ENCODE measurements around the gene CRY1. TPM values are rescaled to one million over a fixed set of nuclear protein-coding genes. Genes with fewer than 3 reads are reported as not detected.

The CRY1 gene
- total RNA-seq, 2 experiments from 2014 or later: 23.5 to 24.1 TPM

GRCh38 chr12:107106241-107107025, 13.1 kb upstream of the CRY1 start:
- ChIA-PET POLR2A (no interaction called here), CTCF (interaction anchor here (0.6 to 4.1 kb wide), 7 partner anchors 16 to 508 kb away, joined by 3 to 58 read pairs (median 4); no protein-coding TSS in a partner anchor)
- DNase-seq: no peak
- Mint-ChIP-seq H3K9me3 (no peaks in the 10 kb centered on the region), H3K27me3 (peaks cover 4% of the 10 kb centered on the region), H3K36me3 (no peaks in the 10 kb centered on the region), H3K4me1 (ENCODE audit: low read depth) (peaks cover 8% of the 10 kb centered on the region), H3K27ac (no peak overlapping the region), H3K4me3 (no peak overlapping the region)
- intact Hi-C loops (cut with micrococcal nuclease): no loop called here

DNA sequence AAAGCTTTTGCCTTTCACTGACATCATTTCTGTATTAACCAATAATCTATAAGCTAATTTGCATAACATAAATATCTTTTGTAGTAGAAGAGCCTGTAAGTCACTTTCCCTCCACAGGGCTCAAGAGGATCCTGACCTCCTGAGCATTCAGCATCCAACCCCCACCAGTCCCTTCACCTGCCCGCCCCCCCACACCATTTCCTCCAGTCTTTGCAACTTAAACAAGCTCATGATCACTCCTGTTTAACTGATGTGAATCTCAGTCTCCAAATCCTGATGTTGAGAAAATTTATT, 12.0 kb upstream of the CRY1 start:
- no peak for DNase-seq
- H3K4me3 Mint-ChIP-seq: no peak overlapping the region
- H3K4me1 Mint-ChIP-seq (ENCODE audit: low read depth): peaks cover 8% of the 10 kb centered on the region
- intact Hi-C loops (cut with micrococcal nuclease): no loop called here
- H3K36me3 Mint-ChIP-seq: no peaks in the 10 kb centered on the region
- H3K27me3 Mint-ChIP-seq: peaks cover 1% of the 10 kb centered on the region
- H3K9me3 Mint-ChIP-seq: no peaks in the 10 kb centered on the region
- CTCF ChIA-PET: interaction anchor here (0.7 to 4.1 kb wide), 22 partner anchors 10 to 718 kb away, joined by 3 to 58 read pairs (median 4); partner anchors contain the start of genes CRY1 and TMEM263
- no peak overlapping the region for H3K27ac Mint-ChIP-seq
- POLR2A ChIA-PET: interaction anchor here (0.8 kb wide), 1 partner anchor 11 kb away, joined by 3 read pairs; no protein-coding TSS in a partner anchor

GRCh38 chr12:107103516-107103915, 10.2 kb upstream of the CRY1 start:
- intact Hi-C loops (cut with micrococcal nuclease): no loop called here
- no peak overlapping the region for H3K4me3 Mint-ChIP-seq
- H3K36me3 Mint-ChIP-seq: no peaks in the 10 kb centered on the region
- DNase-seq: no peak
- no peak overlapping the region for H3K27ac Mint-ChIP-seq
- H3K27me3 Mint-ChIP-seq: peaks cover 5% of the 10 kb centered on the region
- no peaks in the 10 kb centered on the region for H3K9me3 Mint-ChIP-seq
- CTCF ChIA-PET: interaction anchor here (0.6 to 4.1 kb wide), 4 partner anchors 10 to 28 kb away, joined by 3 to 58 read pairs (median 8); no protein-coding TSS in a partner anchor
- H3K4me1 Mint-ChIP-seq (ENCODE audit: low read depth): peaks cover 8% of the 10 kb centered on the region
- POLR2A ChIA-PET: no interaction called here

DNA sequence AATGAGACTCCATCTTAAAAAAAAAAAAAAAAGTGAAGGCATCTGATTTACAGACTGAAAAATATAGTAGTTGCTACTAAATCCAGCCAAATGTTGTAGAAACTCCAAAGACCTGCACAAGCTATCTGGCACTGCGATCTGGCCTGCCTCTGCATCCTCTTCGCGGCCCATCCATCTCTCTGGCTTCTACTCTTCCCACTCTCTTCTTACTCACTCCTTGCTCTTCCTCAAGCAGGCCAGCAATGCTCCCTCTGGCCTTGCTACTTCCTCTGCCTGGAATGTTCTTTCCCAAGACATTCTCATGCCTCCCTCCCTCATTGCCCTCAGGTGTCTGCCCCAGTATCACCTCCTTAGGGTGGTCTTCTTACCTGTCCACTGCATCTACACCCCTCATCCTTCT, 9.7 kb upstream of the CRY1 start:
- intact Hi-C loops (cut with micrococcal nuclease): no loop called here
- POLR2A ChIA-PET: no interaction called here
- H3K27me3 Mint-ChIP-seq: peaks cover 5% of the 10 kb centered on the region

DNA sequence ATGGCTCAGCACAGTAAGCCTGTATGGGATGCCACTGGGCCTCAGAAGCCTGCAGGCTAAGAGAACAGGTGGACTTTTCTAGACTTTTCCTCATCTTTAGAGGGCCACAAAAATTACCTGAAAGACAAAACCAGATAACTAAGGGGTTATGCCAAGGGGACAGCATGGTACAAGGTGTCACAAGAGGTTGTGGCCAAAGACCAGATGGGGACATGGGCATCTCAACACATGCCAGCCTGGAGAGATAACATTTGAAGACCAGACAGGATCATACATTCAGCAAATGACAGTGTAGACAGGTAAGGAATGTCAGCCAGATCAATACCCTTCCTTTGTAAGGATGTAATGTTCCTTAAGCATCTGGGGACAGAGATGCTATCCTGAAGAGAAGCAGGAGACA, 8.9 kb upstream of the CRY1 start:
- no peak for DNase-seq
- Mint-ChIP-seq H3K36me3 (no peaks in the 10 kb centered on the region), H3K9me3 (no peaks in the 10 kb centered on the region), H3K4me3 (no peak overlapping the region), H3K27me3 (peaks cover 11% of the 10 kb centered on the region), H3K27ac (no peak overlapping the region), H3K4me1 (ENCODE audit: low read depth) (peaks cover 8% of the 10 kb centered on the region)
- POLR2A ChIA-PET: no interaction called here
- CTCF ChIA-PET: no interaction called here
- intact Hi-C loops (cut with micrococcal nuclease): no loop called here

More for the DNA sequence above, 9.7 kb upstream of the CRY1 start:
- no peak overlapping the region for H3K27ac Mint-ChIP-seq
- H3K36me3 Mint-ChIP-seq: no peaks in the 10 kb centered on the region
- CTCF ChIA-PET: interaction anchor here (0.6 to 4.1 kb wide), 2 partner anchors 13 to 23 kb away, joined by 3 to 58 read pairs; no protein-coding TSS in a partner anchor
- peaks cover 8% of the 10 kb centered on the region for H3K4me1 Mint-ChIP-seq (ENCODE audit: low read depth)
- H3K4me3 Mint-ChIP-seq: no peak overlapping the region
- no peaks in the 10 kb centered on the region for H3K9me3 Mint-ChIP-seq
- no peak for DNase-seq

- Mint-ChIP-seq H3K36me3 (no peaks in the 10 kb centered on the region), H3K9me3 (peaks cover 1% of the 10 kb centered on the region), H3K4me1 (ENCODE audit: low read depth) (peaks cover 8% of the 10 kb centered on the region), H3K4me3 (no peak overlapping the region), H3K27ac (no peak overlapping the region), H3K27me3 (peaks cover 12% of the 10 kb centered on the region)
- ChIA-PET CTCF (no interaction called here), POLR2A (no interaction called here)
- no peak for DNase-seq
- intact Hi-C loops (cut with micrococcal nuclease): no loop called here
Measured at GRCh38 chr12:107101651-107102050, 8.3 kb upstream of the CRY1 start.

- Mint-ChIP-seq H3K27me3 (peaks cover 12% of the 10 kb centered on the region), H3K36me3 (peaks cover 1% of the 10 kb centered on the region), H3K4me3 (no peak overlapping the region), H3K4me1 (ENCODE audit: low read depth) (peaks cover 4% of the 10 kb centered on the region), H3K9me3 (peaks cover 10% of the 10 kb centered on the region), H3K27ac (no peak overlapping the region)
- intact Hi-C loops (cut with micrococcal nuclease): loop anchor here (10.0 kb wide), 1 partner anchor 1765 kb away; the partner anchor contains the start of gene C12orf75
- CTCF ChIA-PET: interaction anchor here (1.3 to 1.4 kb wide), 2 partner anchors 31 to 116 kb away, joined by 3 to 4 read pairs; no protein-coding TSS in a partner anchor
- POLR2A ChIA-PET: no interaction called here
- DNase-seq: no peak
Measured at GRCh38 chr12:107099917-107100316, 6.6 kb upstream of the CRY1 start.

- no peak for DNase-seq
Measured at GRCh38 chr12:107096571-107096970, 3.2 kb upstream of the CRY1 start.

DNA sequence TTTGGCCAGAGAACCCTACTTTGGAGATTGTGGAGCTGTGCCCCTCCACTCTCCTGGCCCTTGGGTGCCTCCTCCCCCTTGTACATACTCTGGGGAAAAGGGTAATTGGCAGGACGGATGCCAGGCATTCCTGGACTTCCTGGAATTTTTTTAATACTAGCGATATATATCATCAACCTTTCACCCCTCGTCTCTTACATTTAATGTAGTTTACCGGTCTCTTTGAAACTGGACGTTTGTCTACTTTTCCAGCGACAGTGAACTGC, 767 bp upstream of the CRY1 start:
- intact Hi-C loops (cut with micrococcal nuclease): loop anchor here (5.0 to 10.0 kb wide), 5 partner anchors 193 to 1759 kb away; partner anchors contain the start of genes C12orf75, PRDM4, RIC8B and TCP11L2
- no peak overlapping the region for H3K27ac Mint-ChIP-seq
- POLR2A ChIA-PET: interaction anchor here (0.7 to 1.1 kb wide), 3 partner anchors 10 to 316 kb away, joined by 3 read pairs; no protein-coding TSS in a partner anchor

More at GRCh38 chr12:107096571-107096970, 3.2 kb upstream of the CRY1 start:
- H3K4me3 Mint-ChIP-seq: no peak overlapping the region
- peaks cover 7% of the 10 kb centered on the region for H3K4me1 Mint-ChIP-seq (ENCODE audit: low read depth)
- H3K9me3 Mint-ChIP-seq: peaks cover 10% of the 10 kb centered on the region
- ChIA-PET CTCF (no interaction called here), POLR2A (no interaction called here)
- no peak overlapping the region for H3K27ac Mint-ChIP-seq
- intact Hi-C loops (cut with micrococcal nuclease): loop anchor here (10.0 kb wide), 1 partner anchor 1762 kb away; the partner anchor contains the start of gene C12orf75
- H3K27me3 Mint-ChIP-seq: peaks cover 12% of the 10 kb centered on the region
- peaks cover 1% of the 10 kb centered on the region for H3K36me3 Mint-ChIP-seq

GRCh38 chr12:107092669-107093416, 506 bp downstream of the CRY1 start:
- intact Hi-C loops (cut with micrococcal nuclease): loop anchor here (1.0 to 10.0 kb wide), 15 partner anchors 11 to 1758 kb away; partner anchors contain the start of genes C12orf75, MTERF2, PRDM4 and PWP1
- H3K9me3 Mint-ChIP-seq: peaks cover 10% of the 10 kb centered on the region
- peaks cover 1% of the 10 kb centered on the region for H3K36me3 Mint-ChIP-seq
- DNase-seq: peak; percentile 84
- ChIA-PET POLR2A (no interaction called here), CTCF (interaction anchor here (0.7 to 6.3 kb wide), 8 partner anchors 12 to 518 kb away, joined by 3 to 58 read pairs (median 5); partner anchors contain the start of gene TMEM263)
- no peak overlapping the region for H3K4me3 Mint-ChIP-seq
- peaks cover 5% of the 10 kb centered on the region for H3K27me3 Mint-ChIP-seq
- no peak overlapping the region for H3K27ac Mint-ChIP-seq
- peaks cover 11% of the 10 kb centered on the region for H3K4me1 Mint-ChIP-seq (ENCODE audit: low read depth)

More for the DNA sequence above, 767 bp upstream of the CRY1 start:
- H3K9me3 Mint-ChIP-seq: peaks cover 10% of the 10 kb centered on the region
- peaks cover 7% of the 10 kb centered on the region for H3K4me1 Mint-ChIP-seq (ENCODE audit: low read depth)
- H3K4me3 Mint-ChIP-seq: no peak overlapping the region
- peaks cover 9% of the 10 kb centered on the region for H3K27me3 Mint-ChIP-seq
- peaks cover 1% of the 10 kb centered on the region for H3K36me3 Mint-ChIP-seq
- no peak for DNase-seq
- CTCF ChIA-PET: interaction anchor here (0.9 to 1.8 kb wide), 3 partner anchors 11 to 226 kb away, joined by 3 to 13 read pairs (median 3); no protein-coding TSS in a partner anchor

GRCh38 chr12:107091989-107092641, 1.2 kb downstream of the CRY1 start:
- ChIA-PET POLR2A (interaction anchor here (0.6 to 0.7 kb wide), 2 partner anchors 90 to 136 kb away, joined by 3 read pairs; partner anchors contain the start of gene TMEM263), CTCF (interaction anchor here (0.7 to 6.3 kb wide), 12 partner anchors 13 to 519 kb away, joined by 3 to 58 read pairs (median 4); partner anchors contain the start of gene TMEM263)
- H3K36me3 Mint-ChIP-seq: peaks cover 1% of the 10 kb centered on the region
- H3K4me3 Mint-ChIP-seq: no peak overlapping the region
- H3K27me3 Mint-ChIP-seq: no peaks in the 10 kb centered on the region
- H3K4me1 Mint-ChIP-seq (ENCODE audit: low read depth): peaks cover 11% of the 10 kb centered on the region
- peaks cover 10% of the 10 kb centered on the region for H3K9me3 Mint-ChIP-seq
- intact Hi-C loops (cut with micrococcal nuclease): loop anchor here (1.0 to 10.0 kb wide), 11 partner anchors 12 to 1757 kb away; partner anchors contain the start of genes C12orf75, PRDM4, RIC8B and TCP11L2
- no peak overlapping the region for H3K27ac Mint-ChIP-seq
- DNase-seq: peak; percentile 26
